H1 (cell line): Measurements from ENCODE around the gene SCRN1. TPM values are rescaled to one million over a fixed set of nuclear protein-coding genes. Genes with fewer than 3 reads are reported as not detected.

Experiments used
- CTCF ChIA-PET: fragments of 300-600 bp; sonication (Branson Sonifier 250); formaldehyde crosslinking; loops from one replicate; lab custom pipeline; 2021; ENCODE audit not compliant: partially characterized antibody; lab: Charles Lee
- POLR2A ChIA-PET: fragments of 300-600 bp; sonication (Branson Sonifier 250); formaldehyde crosslinking; loops from one replicate; lab custom pipeline; 2021; ENCODE audit warnings: inconsistent platforms; ENCODE audit not compliant: partially characterized antibody; lab: Charles Lee
- DNase-seq, 2 experiments: peaks; one replicate each; pipeline versions ENCODE4 v3.0.0 to v3.0.0-alpha.2; 2010 to 2022; ENCODE audit warnings: low spot score in 2 of 2, low read depth in 1 of 2, mixed read lengths in 1 of 2
- FAIRE-seq: peaks from 2 replicates; lab custom pipeline; 2011; peaks lifted over from hg19 to GRCh38; lab: Jason Lieb, UNC
- H2AFZ ChIP-seq: 2 replicates; pipeline ENCODE4 v1.8.1; 2012; ENCODE audit warnings: low read length, inconsistent platforms
- H2AK5ac ChIP-seq: 2 replicates; pipeline ENCODE4 v1.6.1; 2013; ENCODE audit warnings: low read depth, low read length
- H2BK120ac ChIP-seq: replicated peaks from 2 replicates; pipeline ENCODE3; 2013; ENCODE audit warnings: low read depth, low read length, inconsistent platforms
- H2BK12ac ChIP-seq: 2 replicates; pipeline ENCODE4 v1.6.1; 2013; ENCODE audit warnings: low read depth, low read length
- H2BK15ac ChIP-seq: 2 replicates; pipeline ENCODE4 v1.6.1; 2013; ENCODE audit warnings: low read length
- H2BK20ac ChIP-seq: 2 replicates; pipeline ENCODE4 v1.6.1; 2013; ENCODE audit warnings: low read length
- H2BK5ac ChIP-seq: 2 replicates; pipeline ENCODE4 v1.6.1; 2013; ENCODE audit warnings: low read depth, low read length
- H3K14ac ChIP-seq: 2 replicates; pipeline ENCODE4 v1.6.1; 2013; ENCODE audit warnings: inconsistent platforms; ENCODE audit not compliant: insufficient read length
- H3K18ac ChIP-seq: 2 replicates; pipeline ENCODE4 v1.6.1; 2013; ENCODE audit warnings: low read length; ENCODE audit errors: extremely low read depth
- H3K23ac ChIP-seq: 2 replicates; pipeline ENCODE4 v1.6.1; 2013; ENCODE audit warnings: inconsistent platforms; ENCODE audit not compliant: insufficient read length
- H3K23me2 ChIP-seq: 2 replicates; pipeline ENCODE4 v1.6.1; 2013; ENCODE audit warnings: low read depth, low read length
- H3K27ac ChIP-seq: 2 replicates; pipeline ENCODE4 v1.6.1; 2011; ENCODE audit warnings: low read depth, low read length, inconsistent platforms
- H3K27me3 ChIP-seq, 4 experiments: replicated peaks in 1 of 4; 1 replicate in 1 of 4; 2 replicates in 3 of 4; pipeline versions ENCODE4 v1.6.1 to v1.8.1; 2011 to 2013; ENCODE audit warnings: low read length in 3 of 4, mild to moderate bottlenecking in 3 of 4, inconsistent platforms in 2 of 4, mixed read lengths in 2 of 4, moderate library complexity in 1 of 4; ENCODE audit not compliant: control insufficient read depth in 3 of 4, insufficient read depth in 3 of 4; ENCODE audit errors: extremely low read depth in 1 of 4
- H3K36me3 ChIP-seq, 4 experiments: 2 replicates each; pipeline versions ENCODE4 v1.6.1 to v1.8.1; 2011 to 2013; ENCODE audit warnings: mild to moderate bottlenecking in 4 of 4, low read length in 3 of 4, moderate library complexity in 2 of 4, control low read depth in 1 of 4, inconsistent platforms in 1 of 4; ENCODE audit not compliant: insufficient read depth in 4 of 4, control insufficient read depth in 2 of 4
- H3K4ac ChIP-seq: replicated peaks from 2 replicates; pipeline ENCODE3; 2013; ENCODE audit warnings: low read length, low read depth, mixed read lengths, inconsistent platforms; ENCODE audit not compliant: insufficient read length
- H3K4me1 ChIP-seq, 4 experiments: replicated peaks in 1 of 4; 1 replicate in 1 of 4; 2 replicates in 3 of 4; pipeline versions ENCODE4 v1.6.1 to v1.8.1; 2011 to 2013; ENCODE audit warnings: low read length in 3 of 4, inconsistent platforms in 2 of 4, mixed read lengths in 1 of 4; ENCODE audit not compliant: insufficient read depth in 4 of 4, control insufficient read depth in 3 of 4
- H3K4me2 ChIP-seq, 2 experiments: 2 replicates each; pipeline versions ENCODE4 v1.6.1 to v1.8.1; 2011 to 2013; ENCODE audit warnings: low read depth in 2 of 2, low read length in 2 of 2, control low read depth in 1 of 2, inconsistent platforms in 1 of 2, mild to moderate bottlenecking in 1 of 2; ENCODE audit not compliant: insufficient read depth in 1 of 2
- H3K4me3 ChIP-seq, 4 experiments: fragments of 200-600, 300-600 bp in 1 of 4; sonication (generic), shearing (Covaris generic), sonication (Bioruptor Twin) in 1 of 4; 2 replicates each; pipeline versions ENCODE4 v1.5.1 to v1.8.1; 2011 to 2016; ENCODE audit warnings: low read length in 4 of 4, low read depth in 3 of 4, control low read depth in 2 of 4, inconsistent platforms in 2 of 4, mild to moderate bottlenecking in 2 of 4, mixed read lengths in 1 of 4, moderate library complexity in 1 of 4; ENCODE audit not compliant: insufficient read depth in 2 of 4; ENCODE audit errors: extremely low read depth in 1 of 4
- H3K56ac ChIP-seq: replicated peaks from 2 replicates; pipeline ENCODE3; 2013; ENCODE audit warnings: low read depth, mild to moderate bottlenecking, mixed read lengths, low read length, inconsistent platforms; ENCODE audit not compliant: insufficient read length
- H3K79me1 ChIP-seq: 2 replicates; pipeline ENCODE4 v1.6.1; 2013; ENCODE audit warnings: low read depth, low read length, control low read depth
- H3K79me2 ChIP-seq, 2 experiments: 2 replicates each; pipeline versions ENCODE4 v1.6.1 to v1.8.1; 2012 to 2013; ENCODE audit warnings: low read length in 2 of 2, mild to moderate bottlenecking in 2 of 2, inconsistent platforms in 1 of 2; ENCODE audit not compliant: insufficient read depth in 2 of 2, control insufficient read depth in 1 of 2
- H3K9ac ChIP-seq, 4 experiments: replicated peaks in 1 of 4; 1 replicate in 1 of 4; 2 replicates in 3 of 4; pipeline versions ENCODE4 v1.6.1 to v1.8.1; 2011 to 2013; ENCODE audit warnings: low read depth in 3 of 4, low read length in 3 of 4, control low read depth in 2 of 4, mild to moderate bottlenecking in 2 of 4, moderate library complexity in 2 of 4, inconsistent platforms in 1 of 4; ENCODE audit errors: extremely low read depth in 1 of 4
- H3K9me3 ChIP-seq, 2 experiments: 2 replicates each; pipeline versions ENCODE4 v1.6.1 to v1.8.1; 2012 to 2013; ENCODE audit warnings: mild to moderate bottlenecking in 2 of 2, moderate library complexity in 2 of 2, control low read depth in 1 of 2, inconsistent platforms in 1 of 2, low read depth in 1 of 2, low read length in 1 of 2, mixed read lengths in 1 of 2; ENCODE audit not compliant: insufficient read depth in 2 of 2
- H4K20me1 ChIP-seq, 2 experiments: replicated peaks in 1 of 2; 2 replicates each; pipeline versions ENCODE3 to v1.8.1; 2011 to 2013; ENCODE audit warnings: inconsistent platforms in 2 of 2, low read length in 2 of 2, mild to moderate bottlenecking in 1 of 2; ENCODE audit not compliant: insufficient read depth in 2 of 2, control insufficient read depth in 1 of 2
- H4K5ac ChIP-seq: 2 replicates; pipeline ENCODE4 v1.6.1; 2013; ENCODE audit warnings: low read length, low read depth, mixed read lengths, inconsistent platforms; ENCODE audit not compliant: insufficient read length
- H4K8ac ChIP-seq: 2 replicates; pipeline ENCODE4 v1.8.0; 2013; ENCODE audit warnings: mild to moderate bottlenecking, moderate library complexity, low read length, inconsistent platforms; ENCODE audit not compliant: insufficient read depth; ENCODE audit errors: extremely low read depth
- H4K91ac ChIP-seq: replicated peaks from 2 replicates; pipeline ENCODE3; 2013; ENCODE audit warnings: low read length, mixed read lengths, inconsistent platforms; ENCODE audit not compliant: insufficient read length
- CHD2 ChIP-seq: IDR thresholded peaks from 2 replicates; pipeline ENCODE4 v1.6.1; 2012; ENCODE audit warnings: low read length, improper control_type of control experiment
- GABPA ChIP-seq: IDR thresholded peaks from 2 replicates; pipeline ENCODE4 v1.6.1; 2011; ENCODE audit warnings: mild to moderate bottlenecking, low read length, moderate library complexity, borderline replicate concordance; ENCODE audit not compliant: insufficient read depth
- RAD21 ChIP-seq, 2 experiments: IDR thresholded peaks in 1 of 2; conservative IDR thresholded peaks in 1 of 2; 2 replicates each; pipeline ENCODE4 v1.6.1; 2011; ENCODE audit warnings: low read depth in 2 of 2, low read length in 2 of 2, improper control_type of control experiment in 1 of 2, inconsistent platforms in 1 of 2, mild to moderate bottlenecking in 1 of 2, moderate library complexity in 1 of 2
- RFX5 ChIP-seq: IDR thresholded peaks from 2 replicates; pipeline ENCODE4 v1.6.1; 2011; ENCODE audit warnings: low read depth, low read length, improper control_type of control experiment, borderline replicate concordance
- SIN3A ChIP-seq, 2 experiments: IDR thresholded peaks in 1 of 2; conservative IDR thresholded peaks in 1 of 2; 2 replicates each; pipeline ENCODE4 v1.6.1; 2011 to 2012; ENCODE audit warnings: low read length in 2 of 2, improper control_type of control experiment in 1 of 2, low read depth in 1 of 2, mild to moderate bottlenecking in 1 of 2
- WGBS, 2 experiments: shearing (Covaris generic) in 1 of 2; methylation state at CpG; one replicate each; pipeline versions ENCODE4 v1.1.6 to v1.1.7; 2013 to 2015; ENCODE audit warnings: low lambda C conversion rate in 2 of 2, mixed read lengths in 2 of 2, inconsistent platforms in 1 of 2, low coverage in 1 of 2, missing lambda C conversion rate in 1 of 2; ENCODE audit not compliant: insufficient replicate concordance in 2 of 2, insufficient coverage in 1 of 2, insufficient read length in 1 of 2; ENCODE audit errors: extremely low coverage in 1 of 2, missing lambda C conversion rate in 1 of 2; 5-methylcytosine and 5-hydroxymethylcytosine counted together
- polyA plus RNA-seq, 7 experiments: library from polyadenylated mRNA; depleted of rRNA in 3 of 7; stranded (reverse) in 5 of 7; unstranded in 2 of 7; fragments of >200 nt in 5 of 7; fragments of 200-250 nt in 2 of 7; gene quantifications; 1 replicate in 5 of 7; 2 replicates in 1 of 7; 4 replicates in 1 of 7; pipeline versions ENCODE4 v1.2.1 to v1.2.3, GENCODE V29; 2011 to 2013; ENCODE audit warnings: missing spikeins in 2 of 7, mixed read lengths in 2 of 7
- total RNA-seq: library from RNA; stranded (reverse); fragmentation: NEBNext Ultra II Directional; extraction: Animal tissue kit (Norgen Biotek cat#: 25700); gene quantifications from 2 replicates; pipeline ENCODE4 v1.2.1, GENCODE V29; 2021

Gene SCRN1
- total and polyA plus RNA-seq, 2 of the 8 experiments (the other 6 are each of a cell fraction or from before 2014, with no cell fraction given): 36.0 to 75.8 TPM

- Histone ChIP-seq H3K4ac (no peak overlapping the region), H3K4me3 (no peak overlapping the region; a peak in 1 of 8 replicates), H3K79me2 (0 out of 4 replicates have a peak, but pooled peaks cover 0 to 3% of the 10 kb centered on the region in 2 experiments), H4K20me1 (peaks cover 0 to 1% of the 10 kb centered on the region in 2 experiments), H4K91ac (no peak overlapping the region), H4K8ac (no peak overlapping the region), H3K18ac (no peak overlapping the region), H2AFZ (no peak overlapping the region), H4K5ac (no peak overlapping the region), H3K4me1 (peaks cover 7 to 13% (median 10%) of the 10 kb centered on the region in 4 experiments), H2BK12ac (no peak overlapping the region), H3K36me3 (peaks cover 5 to 22% (median 14%) of the 10 kb centered on the region in 4 experiments; a peak in 7 of 8 replicates), H3K9me3 (no peaks in the 10 kb centered on the region), H3K4me2 (no peak overlapping the region), H2AK5ac (no peak overlapping the region), H3K14ac (no peak overlapping the region), H3K23ac (no peak overlapping the region), H3K9ac (no peak overlapping the region), H3K27me3 (no peaks in the 10 kb centered on the region), H2BK120ac (no peak overlapping the region), H2BK20ac (no peak overlapping the region), H3K79me1 (no peaks in the 10 kb centered on the region; the same call in 1 of the 2 replicates), H3K23me2 (peaks cover 10% of the 10 kb centered on the region), H3K56ac (no peak overlapping the region), H3K27ac (no peak overlapping the region), H2BK15ac (no peak overlapping the region), H2BK5ac (no peak overlapping the region)
- ChIA-PET POLR2A (no interaction called here), CTCF (interaction anchor here (0.7 to 1.6 kb wide), 2 partner anchors 33 to 133 kb away, joined by 3 to 4 read pairs; no protein-coding TSS in a partner anchor)
- TF ChIP-seq SIN3A (conservative IDR thresholded peaks at IDR 0.05 in 1 of 2, IDR thresholded peaks at IDR 0.05 in 1 of 2; ENCODE audit: low read depth in 1 of 2, low read length in 2 of 2): no peak
- no peak for TF ChIP-seq RFX5
- TF ChIP-seq RAD21 (IDR thresholded peaks at IDR 0.05 in 1 of 2, conservative IDR thresholded peaks at IDR 0.05 in 1 of 2; ENCODE audit: low read depth in 2 of 2, low read length in 2 of 2): peak; percentile 27 to 50
- TF ChIP-seq GABPA: no peak
- TF ChIP-seq CHD2: no peak
- FAIRE-seq: no peak
- DNase-seq: no peak
- whole genome bisulfite sequencing, 2 experiments: 91% methylated on average over 7 of the region's 7 CpGs; no CpG with 5 or more reads in 1 of the 2 experiments
Observed at GRCh38 chr7:29888006-29888405, 101.6 kb downstream of the SCRN1 start.
